ENCODE measurements around the gene COX6B2.
A peak's percentile ranks its signal among the peaks of the same experiment; 100 is the strongest.

The COX6B2 gene

GRCh38 chr19:55385724-55386492 lies 31.4 kb upstream of the COX6B2 start, which contains the start of gene RPL28:
TSS of gene RPL28 (plus strand) at chr19:55385932. CDS start at chr19:55386358, 426 bp downstream.
- H3K4me1 Mint-ChIP-seq, result peaks cover 77% of the 10 kb centered on the region
- peak within 1 kb of the TSS; percentile 100 for H3K4me3 Mint-ChIP-seq
- H3K27me3 Mint-ChIP-seq, result no peaks in the 10 kb centered on the region
- peak; percentile 90 for ATAC-seq
- peaks cover 52% of the 10 kb centered on the region for H3K36me3 Mint-ChIP-seq
- H3K27ac Mint-ChIP-seq, result peak within 1 kb of the TSS; percentile 99
- no peaks in the 10 kb centered on the region for H3K9me3 Mint-ChIP-seq

- peaks cover 44% of the 10 kb centered on the region for H3K36me3 Mint-ChIP-seq
- H3K4me3 Mint-ChIP-seq, result peak overlapping the region; percentile 100
- H3K4me1 Mint-ChIP-seq, result peaks cover 69% of the 10 kb centered on the region
- peak; percentile 87 for ATAC-seq
- peak overlapping the region; percentile 99 for H3K27ac Mint-ChIP-seq
- no peaks in the 10 kb centered on the region for H3K27me3 Mint-ChIP-seq
- no peaks in the 10 kb centered on the region for H3K9me3 Mint-ChIP-seq
Measured at GRCh38 chr19:55384920-55385723, 30.6 kb upstream of the COX6B2 start.

GRCh38 chr19:55384131-55384919 lies 29.8 kb upstream of the COX6B2 start, which contains the start of gene TMEM238:
TSS of gene TMEM238 (minus strand) at chr19:55384292. CDS start at chr19:55384259, 33 bp downstream.
- Mint-ChIP-seq H3K9me3 (no peaks in the 10 kb centered on the region), H3K4me3 (peak within 1 kb of the TSS; percentile 100), H3K27ac (peak within 1 kb of the TSS; percentile 99), H3K4me1 (peaks cover 61% of the 10 kb centered on the region), H3K27me3 (no peaks in the 10 kb centered on the region), H3K36me3 (peaks cover 36% of the 10 kb centered on the region)
- peak; percentile 48 for ATAC-seq

GRCh38 chr19:55383279-55384130 lies 29.0 kb upstream of the COX6B2 start:
- Mint-ChIP-seq H3K4me3 (peak overlapping the region; percentile 89), H3K9me3 (no peaks in the 10 kb centered on the region), H3K27ac (peak overlapping the region; percentile 72), H3K4me1 (peaks cover 53% of the 10 kb centered on the region), H3K27me3 (no peaks in the 10 kb centered on the region), H3K36me3 (peaks cover 28% of the 10 kb centered on the region)
- peak; percentile 24 for ATAC-seq

GRCh38 chr19:55382522-55383054 lies 28.1 kb upstream of the COX6B2 start:
- Mint-ChIP-seq H3K4me3 (peak overlapping the region; percentile 89), H3K4me1 (peaks cover 45% of the 10 kb centered on the region), H3K9me3 (no peaks in the 10 kb centered on the region), H3K36me3 (peaks cover 20% of the 10 kb centered on the region), H3K27me3 (no peaks in the 10 kb centered on the region), H3K27ac (no peak overlapping the region)
- no peak for ATAC-seq

- Mint-ChIP-seq H3K4me1 (peaks cover 39% of the 10 kb centered on the region), H3K4me3 (no peak overlapping the region), H3K36me3 (peaks cover 15% of the 10 kb centered on the region), H3K9me3 (no peaks in the 10 kb centered on the region), H3K27ac (no peak overlapping the region), H3K27me3 (peaks cover under 1% of the 10 kb centered on the region)
- no peak for ATAC-seq
Measured at GRCh38 chr19:55382013-55382412, 27.5 kb upstream of the COX6B2 start.

- H3K9me3 Mint-ChIP-seq, result no peaks in the 10 kb centered on the region
- ATAC-seq, result no peak
- no peaks in the 10 kb centered on the region for H3K36me3 Mint-ChIP-seq
- H3K27ac Mint-ChIP-seq, result no peak overlapping the region
- peaks cover 18% of the 10 kb centered on the region for H3K4me1 Mint-ChIP-seq
- H3K4me3 Mint-ChIP-seq, result no peak overlapping the region
- H3K27me3 Mint-ChIP-seq, result peaks cover 22% of the 10 kb centered on the region
Measured at GRCh38 chr19:55379174-55379573, 24.7 kb upstream of the COX6B2 start.

GRCh38 chr19:55377356-55378131 lies 23.0 kb upstream of the COX6B2 start:
- H3K36me3 Mint-ChIP-seq, result no peaks in the 10 kb centered on the region
- H3K27me3 Mint-ChIP-seq, result peaks cover 38% of the 10 kb centered on the region
- H3K4me1 Mint-ChIP-seq, result peaks cover 16% of the 10 kb centered on the region
- ATAC-seq, result no peak
- H3K27ac Mint-ChIP-seq, result no peak overlapping the region
- no peak overlapping the region for H3K4me3 Mint-ChIP-seq
- no peaks in the 10 kb centered on the region for H3K9me3 Mint-ChIP-seq

GRCh38 chr19:55376241-55376933 lies 21.9 kb upstream of the COX6B2 start, which contains the start of gene TMEM190:
TSS of gene TMEM190 (plus strand) at chr19:55376826. CDS start at chr19:55376854, 28 bp downstream.
- Mint-ChIP-seq H3K9me3 (no peaks in the 10 kb centered on the region), H3K27me3 (peaks cover 49% of the 10 kb centered on the region), H3K27ac (no peak within 1 kb of the TSS), H3K4me1 (peaks cover 6% of the 10 kb centered on the region), H3K36me3 (no peaks in the 10 kb centered on the region), H3K4me3 (no peak within 1 kb of the TSS)
- no peak for ATAC-seq

GRCh38 chr19:55373993-55374757 lies 19.7 kb upstream of the COX6B2 start:
- H3K9me3 Mint-ChIP-seq, result no peaks in the 10 kb centered on the region
- peaks cover 13% of the 10 kb centered on the region for H3K4me1 Mint-ChIP-seq
- H3K4me3 Mint-ChIP-seq, result no peak overlapping the region
- ATAC-seq, result no peak
- peaks cover 68% of the 10 kb centered on the region for H3K27me3 Mint-ChIP-seq
- H3K27ac Mint-ChIP-seq, result no peak overlapping the region
- H3K36me3 Mint-ChIP-seq, result no peaks in the 10 kb centered on the region

GRCh38 chr19:55373306-55373992 lies 18.9 kb upstream of the COX6B2 start:
- no peak for ATAC-seq
- Mint-ChIP-seq H3K9me3 (no peaks in the 10 kb centered on the region), H3K27me3 (peaks cover 75% of the 10 kb centered on the region), H3K27ac (no peak overlapping the region), H3K4me3 (no peak overlapping the region), H3K36me3 (no peaks in the 10 kb centered on the region), H3K4me1 (peaks cover 18% of the 10 kb centered on the region)

All from stimulated activated memory B cell treated with anti-CD40 and anti-IgM and Interleukin-4, amounts not matched to agents 10 μg/mL and 1 μg/mL and 100 μg/mL, for 72 hours (primary cell).